GM10847 (cell line): Measurements from ENCODE around the gene HOXC11.

Experiments used
- POLR2A ChIP-seq: IDR thresholded peaks from 2 replicates; pipeline ENCODE4 v1.6.1; 2011; ENCODE audit not compliant: insufficient read length; ENCODE audit errors: extremely low read depth

The HOXC11 gene

DNA sequence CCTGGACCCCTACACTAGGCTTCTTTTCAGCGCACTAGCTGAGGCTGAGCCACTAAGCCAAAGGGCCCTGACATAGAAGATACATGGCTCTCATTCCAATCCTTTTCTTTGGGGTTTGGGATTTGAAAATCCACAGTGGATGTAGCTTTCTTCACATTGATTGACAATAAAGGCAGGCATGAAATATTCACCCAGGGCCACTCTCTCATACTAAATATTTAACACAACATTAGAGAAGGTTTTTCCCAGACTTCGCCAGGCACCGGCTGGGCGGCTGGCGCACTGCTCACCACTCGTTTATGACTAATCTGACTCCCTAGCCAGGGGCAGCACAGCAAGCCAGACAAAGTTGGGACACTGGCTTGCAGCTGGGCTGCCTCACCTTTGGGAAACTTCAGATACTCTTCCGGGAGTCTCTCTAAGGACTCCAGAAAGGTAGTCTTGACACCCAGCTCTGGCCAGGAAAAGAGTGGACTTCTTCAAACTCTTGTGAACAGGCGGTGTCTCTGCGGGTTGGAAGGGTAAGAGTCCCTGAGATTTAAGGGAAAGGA, 699 bp upstream of the HOXC11 start:
- TF ChIP-seq POLR2A, result no peak

GRCh38 chr12:53973236-53974042, 513 bp downstream of the HOXC11 start:
- no peak for TF ChIP-seq POLR2A

DNA sequence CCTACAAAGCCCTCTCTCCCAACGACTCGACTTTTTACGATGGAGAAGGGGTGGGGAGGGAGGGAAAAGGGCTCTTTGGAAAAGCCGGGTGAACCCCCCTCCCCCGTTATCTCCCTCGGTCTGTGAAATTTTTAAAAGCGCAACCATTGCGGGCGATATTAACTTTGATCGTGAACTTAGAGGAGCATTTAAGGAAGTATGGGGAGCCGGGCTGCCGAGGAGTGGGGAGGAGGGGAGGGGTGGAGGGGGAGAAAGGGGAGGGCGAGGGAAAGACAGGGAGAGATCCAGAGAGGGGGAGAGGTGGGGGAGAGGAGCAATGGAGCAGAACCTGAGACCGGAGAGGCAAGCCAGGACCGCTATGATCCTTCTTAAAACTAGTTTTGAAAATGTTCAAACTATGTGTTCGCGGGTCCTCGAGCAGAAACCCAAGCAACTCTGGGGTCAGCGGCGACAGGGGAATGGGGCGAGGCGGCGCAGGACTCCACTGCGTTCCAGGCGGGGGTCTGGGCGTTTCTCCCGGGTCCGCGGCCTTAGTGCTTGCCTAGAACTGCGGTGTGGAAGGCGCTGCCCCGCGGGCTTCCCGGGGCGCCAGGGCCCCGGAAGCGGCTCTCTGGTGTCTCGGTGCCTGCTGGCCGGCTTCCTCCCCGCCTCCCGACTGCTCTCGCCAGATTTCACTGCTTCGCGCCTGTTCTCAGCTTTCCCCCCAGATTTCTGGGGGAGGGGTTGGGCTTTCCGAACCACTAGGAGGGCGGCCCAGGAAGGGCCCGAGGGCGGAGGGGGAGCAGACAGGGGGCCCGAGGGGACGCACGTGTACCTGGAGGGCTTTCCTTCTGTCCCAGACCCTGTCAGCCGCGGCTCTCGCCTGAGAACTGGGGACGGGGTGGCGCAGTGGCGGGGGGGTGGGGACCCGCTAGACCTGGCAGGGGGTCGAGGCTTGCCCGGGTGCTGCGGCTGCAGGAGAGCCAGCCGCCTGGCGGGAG, 1.4 kb downstream of the HOXC11 start, which contains the start of gene HOTAIR:
TSS of gene HOTAIR (minus strand) at position 871 of the 980 bp plus-strand sequence.
- TF ChIP-seq POLR2A, result no peak

DNA sequence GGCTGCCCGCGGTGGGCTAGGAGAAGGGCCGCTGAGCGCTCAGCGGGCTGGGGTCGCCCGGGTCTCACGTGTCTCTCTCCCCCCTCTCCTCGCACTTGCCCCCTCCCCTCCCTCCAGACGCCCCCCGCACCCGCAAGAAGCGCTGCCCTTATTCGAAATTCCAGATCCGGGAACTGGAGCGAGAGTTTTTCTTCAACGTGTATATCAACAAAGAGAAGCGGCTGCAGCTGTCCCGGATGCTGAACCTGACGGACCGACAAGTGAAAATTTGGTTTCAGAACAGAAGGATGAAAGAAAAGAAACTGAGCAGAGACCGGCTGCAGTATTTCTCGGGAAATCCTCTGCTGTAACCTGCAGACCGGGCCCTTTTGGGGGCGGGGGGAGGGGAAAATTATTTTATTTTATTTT, 2.1 kb downstream of the HOXC11 start:
- TF ChIP-seq POLR2A, result no peak

- TF ChIP-seq POLR2A, result no peak
These were observed 2.7 kb downstream of the HOXC11 start for GRCh38 chr12:53975479-53976152.

- TF ChIP-seq POLR2A, result no peak
These were observed 3.4 kb downstream of the HOXC11 start for GRCh38 chr12:53976172-53976822.

- TF ChIP-seq POLR2A, result no peak
These were observed 4.1 kb downstream of the HOXC11 start for GRCh38 chr12:53976823-53977595.

- TF ChIP-seq POLR2A, result no peak
These were observed 4.9 kb downstream of the HOXC11 start for GRCh38 chr12:53977596-53978445.

GRCh38 chr12:53978477-53979356, 5.8 kb downstream of the HOXC11 start:
- TF ChIP-seq POLR2A, result no peak

GRCh38 chr12:53980104-53980801, 7.3 kb downstream of the HOXC11 start:
- no peak for TF ChIP-seq POLR2A

DNA sequence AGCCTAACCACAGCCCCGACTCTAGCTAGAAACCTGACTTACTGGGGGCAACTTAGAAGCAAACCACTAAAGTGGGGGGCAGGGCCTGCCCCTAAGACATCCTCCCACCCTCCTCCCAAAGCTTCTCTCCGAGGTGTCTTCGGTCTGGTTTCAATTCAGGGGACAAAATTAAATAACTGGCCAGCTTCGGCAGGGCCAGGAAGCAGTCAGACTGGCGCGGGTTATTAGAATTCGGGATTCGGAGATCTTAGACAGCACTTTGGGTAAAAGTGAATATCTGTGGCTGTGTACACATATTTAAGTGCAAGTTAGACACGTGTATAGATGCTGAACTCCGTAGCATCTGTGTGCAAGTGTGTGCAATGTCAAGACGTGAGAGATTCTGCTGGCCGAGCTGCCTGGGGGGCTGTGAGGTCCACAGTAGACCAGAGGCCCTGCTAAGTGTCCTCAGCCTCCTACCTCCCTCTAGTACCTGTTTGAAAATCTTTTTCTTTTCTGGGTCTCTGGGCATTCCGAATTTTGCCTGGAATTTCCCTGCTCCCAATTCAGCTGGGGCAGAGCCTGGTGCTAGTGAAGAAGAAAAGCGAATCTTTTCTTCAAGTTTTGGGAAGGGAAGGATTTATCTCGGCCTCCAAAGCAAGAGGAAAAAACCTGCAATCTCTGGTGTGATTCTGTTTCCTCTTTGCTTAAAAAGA, 8.0 kb downstream of the HOXC11 start:
- no peak for TF ChIP-seq POLR2A
